ENCODE data around the gene PKNOX2. TPM values are rescaled to one million over a fixed set of nuclear protein-coding genes. Genes with fewer than 3 reads are reported as not detected.

PKNOX2 gene
- total RNA-seq, 4 donors from 2014 or later = 1.5 to 8.2 (median 3.6) TPM

DNA sequence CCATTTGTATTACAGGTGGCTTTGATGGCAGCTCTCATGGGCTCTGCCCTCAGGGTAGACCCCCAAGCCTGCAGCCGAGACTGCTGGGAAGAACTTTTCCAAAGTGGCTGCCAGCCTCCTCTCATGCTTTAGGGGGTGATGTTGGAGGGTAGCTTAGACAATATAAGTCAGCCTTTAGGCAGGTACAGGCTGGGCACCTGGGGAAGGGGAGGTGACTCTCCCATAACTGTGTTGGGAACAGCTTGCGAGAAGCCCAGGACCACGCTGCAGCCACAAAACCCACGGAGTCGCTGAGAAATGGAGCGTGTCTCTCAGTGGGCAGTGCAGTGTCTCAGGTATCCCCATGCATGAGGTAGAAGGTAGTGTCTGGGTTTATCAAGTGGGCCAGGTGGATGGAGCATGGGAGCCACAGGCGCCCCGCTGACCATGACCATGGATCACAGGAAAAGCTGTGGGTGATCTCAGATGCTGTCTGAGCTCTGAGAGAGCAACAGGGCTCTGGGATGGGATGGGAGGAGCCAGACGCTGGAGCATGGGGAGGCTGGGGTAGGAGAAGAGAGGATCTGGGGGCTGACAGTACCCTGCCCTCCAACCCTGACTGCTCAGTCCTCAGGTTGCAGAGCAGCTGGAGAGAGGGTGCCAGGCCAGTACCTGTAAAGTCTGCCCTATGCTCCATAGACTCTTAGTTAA is 216.3 kb downstream of the PKNOX2 start:
- peaks cover 11% of the 10 kb centered on the region for H3K27me3 ChIP-seq
- no peak overlapping the region for H3K27ac ChIP-seq
- whole genome bisulfite sequencing = 83% methylated on average over 9 of the region's 9 CpGs
- H3K4me3 ChIP-seq = no peak overlapping the region
- H3K36me3 ChIP-seq = no peaks in the 10 kb centered on the region
- DNase-seq (ENCODE audit: low spot score in 2 of 2) = no peak
- TF ChIP-seq POLR2AphosphoS5 (IDR thresholded peaks at IDR 0.05) (no peak), POLR2A (IDR thresholded peaks at IDR 0.05) (no peak), EP300 (IDR thresholded peaks at IDR 0.05) (no peak)
- TF ChIP-seq, protein P1, sequence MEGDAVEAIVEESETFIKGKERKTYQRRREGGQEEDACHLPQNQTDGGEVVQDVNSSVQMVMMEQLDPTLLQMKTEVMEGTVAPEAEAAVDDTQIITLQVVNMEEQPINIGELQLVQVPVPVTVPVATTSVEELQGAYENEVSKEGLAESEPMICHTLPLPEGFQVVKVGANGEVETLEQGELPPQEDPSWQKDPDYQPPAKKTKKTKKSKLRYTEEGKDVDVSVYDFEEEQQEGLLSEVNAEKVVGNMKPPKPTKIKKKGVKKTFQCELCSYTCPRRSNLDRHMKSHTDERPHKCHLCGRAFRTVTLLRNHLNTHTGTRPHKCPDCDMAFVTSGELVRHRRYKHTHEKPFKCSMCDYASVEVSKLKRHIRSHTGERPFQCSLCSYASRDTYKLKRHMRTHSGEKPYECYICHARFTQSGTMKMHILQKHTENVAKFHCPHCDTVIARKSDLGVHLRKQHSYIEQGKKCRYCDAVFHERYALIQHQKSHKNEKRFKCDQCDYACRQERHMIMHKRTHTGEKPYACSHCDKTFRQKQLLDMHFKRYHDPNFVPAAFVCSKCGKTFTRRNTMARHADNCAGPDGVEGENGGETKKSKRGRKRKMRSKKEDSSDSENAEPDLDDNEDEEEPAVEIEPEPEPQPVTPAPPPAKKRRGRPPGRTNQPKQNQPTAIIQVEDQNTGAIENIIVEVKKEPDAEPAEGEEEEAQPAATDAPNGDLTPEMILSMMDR (IDR thresholded peaks at IDR 0.05) = no peak
- H3K4me1 ChIP-seq = peaks cover 10% of the 10 kb centered on the region
- no peaks in the 10 kb centered on the region for H3K9me3 ChIP-seq

DNA sequence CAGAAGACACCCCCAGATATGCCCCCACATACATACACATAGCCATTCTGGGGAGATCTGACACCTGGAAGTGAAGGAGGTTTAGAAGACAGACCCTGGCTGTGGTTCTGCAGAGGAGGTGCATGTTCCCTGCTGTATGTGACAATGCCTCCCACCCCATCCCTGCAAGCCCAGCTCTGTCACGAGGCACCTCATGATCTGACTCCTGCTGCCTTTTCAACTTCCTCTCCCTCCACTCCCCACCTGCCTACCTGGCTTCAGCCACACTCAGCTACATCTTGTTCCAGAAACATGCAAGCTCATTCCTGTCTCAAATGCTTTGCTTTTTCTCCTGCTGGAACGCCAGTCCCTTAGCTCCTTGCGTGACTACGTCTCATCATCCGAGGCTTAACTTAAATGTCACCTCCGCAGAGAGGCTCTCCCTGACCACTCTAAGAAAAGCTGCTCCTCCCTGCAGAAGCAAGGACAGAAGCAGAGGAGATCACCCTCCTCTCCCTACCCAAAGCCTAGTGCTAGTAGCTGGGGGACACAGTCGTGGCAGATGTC is 217.0 kb downstream of the PKNOX2 start:
- Histone ChIP-seq H3K27me3 (peaks cover 11% of the 10 kb centered on the region), H3K36me3 (no peaks in the 10 kb centered on the region), H3K4me3 (no peak overlapping the region), H3K27ac (no peak overlapping the region), H3K9me3 (no peaks in the 10 kb centered on the region), H3K4me1 (peaks cover 6% of the 10 kb centered on the region)
- TF ChIP-seq EP300 (IDR thresholded peaks at IDR 0.05) = no peak
- TF ChIP-seq POLR2A (IDR thresholded peaks at IDR 0.05) = no peak
- no peak for TF ChIP-seq POLR2AphosphoS5 (IDR thresholded peaks at IDR 0.05)
- TF ChIP-seq, protein P1 (IDR thresholded peaks at IDR 0.05) = no peak
- no peak for DNase-seq (ENCODE audit: low spot score in 2 of 2)
- 54% methylated on average over 7 of the region's 7 CpGs for WGBS

GRCh38 chr11:125382314-125382791 is 217.8 kb downstream of the PKNOX2 start:
- Histone ChIP-seq H3K9me3 (no peaks in the 10 kb centered on the region), H3K27ac (no peak overlapping the region), H3K4me3 (no peak overlapping the region), H3K36me3 (no peaks in the 10 kb centered on the region), H3K4me1 (peaks cover 6% of the 10 kb centered on the region), H3K27me3 (peaks cover 11% of the 10 kb centered on the region)
- no peak for DNase-seq (ENCODE audit: low spot score in 2 of 2)
- TF ChIP-seq, protein P1 (IDR thresholded peaks at IDR 0.05) = no peak
- TF ChIP-seq EP300 (IDR thresholded peaks at IDR 0.05) (no peak), POLR2AphosphoS5 (IDR thresholded peaks at IDR 0.05) (no peak), POLR2A (IDR thresholded peaks at IDR 0.05) (no peak)
- WGBS = 51% methylated on average over 12 of the region's 12 CpGs

GRCh38 chr11:125382822-125383221 is 218.3 kb downstream of the PKNOX2 start:
- no peak for DNase-seq (ENCODE audit: low spot score in 2 of 2)
- Histone ChIP-seq H3K36me3 (no peaks in the 10 kb centered on the region), H3K4me3 (no peak overlapping the region), H3K4me1 (peaks cover 6% of the 10 kb centered on the region), H3K9me3 (no peaks in the 10 kb centered on the region), H3K27ac (no peak overlapping the region), H3K27me3 (peaks cover 11% of the 10 kb centered on the region)
- TF ChIP-seq EP300 (IDR thresholded peaks at IDR 0.05) = no peak
- TF ChIP-seq POLR2A (IDR thresholded peaks at IDR 0.05) = no peak
- TF ChIP-seq, protein P1 (IDR thresholded peaks at IDR 0.05) = no peak
- no peak for TF ChIP-seq POLR2AphosphoS5 (IDR thresholded peaks at IDR 0.05)
- WGBS = 76% methylated on average over 8 of the region's 8 CpGs

DNA sequence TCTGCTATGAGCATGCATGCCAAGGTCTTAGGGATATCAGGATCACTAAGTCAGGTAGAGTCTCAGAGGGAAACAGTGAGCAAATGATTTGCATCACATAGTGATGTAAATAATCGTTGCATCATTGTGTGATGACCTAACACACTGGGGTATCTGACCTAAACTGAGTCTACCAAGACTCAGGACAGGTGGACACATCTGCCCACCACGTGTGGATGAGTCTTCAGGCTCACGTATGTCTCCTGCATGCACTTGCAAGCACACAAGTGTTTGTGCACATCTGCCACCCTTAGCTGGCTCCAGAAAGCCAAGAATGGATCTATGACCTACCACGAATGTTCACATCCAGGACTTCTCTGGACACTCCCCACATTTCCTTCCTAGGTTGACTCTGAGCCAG is 220.3 kb downstream of the PKNOX2 start:
- H3K36me3 ChIP-seq = no peaks in the 10 kb centered on the region
- H3K9me3 ChIP-seq = no peaks in the 10 kb centered on the region
- no peak overlapping the region for H3K4me3 ChIP-seq
- WGBS = 63% methylated on average over 4 of the region's 4 CpGs
- DNase-seq (ENCODE audit: low spot score in 2 of 2) = no peak
- H3K4me1 ChIP-seq = peaks cover 6% of the 10 kb centered on the region
- H3K27ac ChIP-seq = no peak overlapping the region
- H3K27me3 ChIP-seq = peaks cover 11% of the 10 kb centered on the region
- TF ChIP-seq POLR2A (IDR thresholded peaks at IDR 0.05) = no peak
- TF ChIP-seq, protein P1 (IDR thresholded peaks at IDR 0.05) = no peak
- no peak for TF ChIP-seq EP300 (IDR thresholded peaks at IDR 0.05)
- TF ChIP-seq POLR2AphosphoS5 (IDR thresholded peaks at IDR 0.05) = no peak

Measured in suprapubic skin (tissue), 4 donors.